Posterior cingulate gyrus (tissue), 11 donors: Measurements from ENCODE around the gene PARN.
A peak's percentile ranks its signal among the peaks of the same experiment; 100 is the strongest.

ENCODE experiments used
- DNase-seq, 10 donors: peaks; one replicate each; pipeline versions ENCODE4 v3.0.0 to v3.0.0-alpha.2; 2020 to 2021; ENCODE audit warnings: mixed read lengths in 3 of 10
- intact Hi-C: fragments of 100-400 bp; cut with DNase I; formaldehyde crosslinking; loops from one replicate; pipeline ENCODE4 v1.15.1; 2023

PARN gene

GRCh38 chr16:14635395-14636165 lies 5.5 kb upstream of the PARN start:
- intact Hi-C loops = loop anchor here (10.0 kb wide), 1 partner anchor 331 kb away; no protein-coding TSS in a partner anchor
- DNase-seq = peak in 1 of 10 donors; percentile 12

DNA sequence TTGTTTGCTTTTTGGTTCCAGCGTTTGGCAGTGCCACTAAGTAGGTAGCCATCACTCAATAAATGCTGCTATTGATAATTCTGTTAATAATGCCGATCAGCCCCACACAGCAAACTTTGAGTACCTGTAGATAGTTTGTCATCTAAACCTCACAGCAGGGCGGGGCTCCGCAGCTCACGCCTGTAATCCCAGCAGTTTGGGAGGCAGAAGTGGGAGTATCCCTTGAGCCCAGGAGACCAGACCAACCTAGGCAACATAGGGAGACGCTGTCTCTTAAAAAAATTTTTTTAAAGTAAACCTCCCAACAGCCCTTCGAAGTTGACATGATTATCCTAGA lies 4.3 kb upstream of the PARN start:
- intact Hi-C loops = loop anchor here (10.0 kb wide), 1 partner anchor 330 kb away; no protein-coding TSS in a partner anchor
- DNase-seq = peak in 1 of 10 donors; percentile 5

DNA sequence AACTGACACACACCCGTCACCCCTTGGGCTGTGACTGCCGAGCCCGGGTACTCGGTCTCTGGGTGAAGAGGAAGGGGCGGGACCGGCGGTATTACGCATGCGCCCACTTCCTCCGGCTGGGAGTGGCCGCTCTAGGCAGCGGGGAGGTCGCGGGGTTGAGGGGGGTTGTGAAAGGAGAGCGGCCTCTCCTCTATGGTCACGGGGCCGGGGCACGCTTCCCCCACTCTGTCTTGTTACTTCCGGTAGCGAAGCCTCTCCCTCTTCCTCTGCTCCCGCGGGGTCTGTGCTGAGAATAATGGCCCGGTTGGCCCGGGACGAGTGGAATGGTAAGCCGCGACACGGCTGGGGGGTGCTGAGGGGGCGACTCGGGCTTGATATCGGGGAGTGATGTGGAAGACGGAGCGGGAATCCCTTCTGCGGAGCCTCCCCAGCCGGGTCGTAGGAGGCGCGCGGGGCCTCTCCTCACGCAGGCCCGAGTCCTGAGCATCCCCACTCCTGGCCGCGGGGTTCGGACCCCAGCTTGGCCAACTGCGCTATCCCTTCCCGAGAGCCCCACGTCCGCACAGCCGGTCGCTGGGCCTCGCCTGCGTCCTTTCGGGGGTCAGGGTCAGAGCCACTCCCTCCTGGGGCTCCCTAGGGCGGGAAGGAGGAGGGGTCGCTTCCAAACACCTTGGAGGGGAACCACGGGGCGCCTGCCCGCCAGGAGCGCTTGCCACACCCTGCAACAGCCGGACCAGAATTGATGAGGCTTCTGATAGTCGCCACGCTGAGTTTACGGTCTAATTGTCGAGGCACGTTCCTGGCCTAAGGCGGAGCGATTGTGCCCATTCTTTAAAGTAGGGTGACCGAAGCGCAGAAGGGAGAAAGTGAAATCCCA lies 2.9 kb upstream of the PARN start, which contains the start of gene BFAR:
BFAR (plus strand) TSS at position 259 of the 877 bp plus-strand sequence. CDS start 11,396 bp downstream, outside the sequence.
- intact Hi-C loops = loop anchor here (10.0 kb wide), 1 partner anchor 328 kb away; no protein-coding TSS in a partner anchor
- DNase-seq = peak; percentile 99 to 100 (median 99)

GRCh38 chr16:14630620-14631330 lies 715 bp upstream of the PARN start:
- peak in 1 of 10 donors; percentile 82 for DNase-seq
- intact Hi-C loops = loop anchor here (10.0 kb wide), 1 partner anchor 326 kb away; no protein-coding TSS in a partner anchor

- DNase-seq = peak in 1 of 10 donors; percentile 9
- intact Hi-C loops = no loop called here
These were observed 495 bp downstream of the PARN start for GRCh38 chr16:14629612-14629918.

GRCh38 chr16:14628806-14629611 lies 1.1 kb downstream of the PARN start:
- intact Hi-C loops = no loop called here
- DNase-seq = no peak

GRCh38 chr16:14627078-14627477 lies 3.0 kb downstream of the PARN start:
- intact Hi-C loops = no loop called here
- DNase-seq = no peak

DNA sequence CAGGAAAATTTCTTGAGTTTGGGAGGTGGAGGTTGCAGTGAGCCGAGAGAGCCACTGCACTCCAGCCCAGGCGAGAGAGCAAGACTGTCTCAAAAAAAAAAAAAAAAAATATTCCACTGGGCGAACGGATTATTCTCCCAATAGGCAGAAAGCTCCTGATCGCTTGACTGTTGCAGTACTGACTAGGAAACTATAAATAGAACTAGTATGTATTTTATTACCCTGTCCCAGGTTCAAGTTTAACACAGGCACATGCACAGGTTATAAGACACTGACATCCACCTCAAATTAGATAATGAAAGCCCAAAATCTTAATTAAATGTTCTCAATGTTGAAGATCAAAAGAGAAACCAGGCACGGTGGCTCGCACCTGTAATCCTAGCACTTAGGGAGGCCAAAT lies 11.5 kb downstream of the PARN start:
- intact Hi-C loops = no loop called here
- DNase-seq = no peak

DNA sequence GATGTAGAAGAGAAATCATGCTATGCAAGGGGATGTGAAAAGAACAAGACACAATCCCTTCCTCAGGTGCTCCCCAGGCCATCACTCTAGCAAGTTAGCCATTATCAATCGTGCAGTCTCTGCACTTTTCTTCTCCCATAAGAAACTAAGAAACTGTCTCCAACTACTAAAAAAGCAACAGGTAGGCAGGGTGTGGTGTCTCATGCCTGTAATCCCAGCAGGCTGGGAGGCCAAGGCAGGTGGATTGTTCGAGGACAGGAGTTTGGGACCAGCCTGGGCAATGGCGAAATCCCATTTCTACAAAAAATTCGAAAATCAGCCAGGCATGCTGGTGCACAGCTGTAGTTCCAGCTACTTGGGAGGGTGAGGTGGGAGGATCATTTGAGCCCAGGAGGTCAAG lies 13.8 kb downstream of the PARN start:
- DNase-seq = no peak
- intact Hi-C loops = no loop called here

DNA sequence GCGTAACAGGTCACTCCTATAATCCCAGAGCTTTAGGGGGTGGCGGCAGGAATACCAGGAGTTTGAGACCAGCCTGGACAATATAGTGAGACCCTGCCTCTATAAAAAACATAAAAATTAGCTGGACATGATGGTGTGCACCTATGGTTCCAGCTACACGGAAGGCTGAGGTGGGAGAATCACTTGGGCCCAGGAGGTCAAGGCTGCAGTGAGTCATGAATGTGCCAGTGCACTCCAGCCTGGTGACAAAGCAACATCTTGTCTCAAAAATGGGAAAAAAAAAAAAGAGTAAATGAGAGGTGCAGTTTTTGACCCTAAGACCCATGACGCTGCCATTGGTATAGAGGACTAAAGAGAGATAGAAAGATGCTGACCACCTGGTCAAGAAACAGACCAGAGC lies 16.1 kb downstream of the PARN start:
- DNase-seq = no peak
- intact Hi-C loops = no loop called here

DNA sequence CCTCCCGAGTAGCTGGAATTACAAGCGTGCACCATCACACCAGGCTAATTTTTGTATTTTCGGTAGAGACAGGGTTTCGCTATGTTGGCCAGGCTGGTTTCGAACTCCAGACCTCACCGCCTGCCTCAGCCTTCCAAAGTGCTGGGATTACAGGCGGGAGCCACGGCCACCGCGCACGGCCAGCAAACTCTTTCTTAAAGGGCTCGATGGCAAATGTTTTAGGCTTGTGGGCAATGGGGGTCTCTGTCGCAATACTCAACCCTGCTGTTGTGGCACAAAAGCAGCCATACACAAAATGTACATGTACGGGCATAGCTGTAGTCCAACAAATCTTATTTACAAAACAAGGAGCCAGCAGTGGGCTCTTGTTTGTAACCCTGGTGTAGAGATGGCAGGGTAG lies 18.4 kb downstream of the PARN start:
- no peak for DNase-seq
- intact Hi-C loops = no loop called here

GRCh38 chr16:14609716-14610115 lies 20.3 kb downstream of the PARN start:
- intact Hi-C loops = no loop called here
- no peak for DNase-seq

DNA sequence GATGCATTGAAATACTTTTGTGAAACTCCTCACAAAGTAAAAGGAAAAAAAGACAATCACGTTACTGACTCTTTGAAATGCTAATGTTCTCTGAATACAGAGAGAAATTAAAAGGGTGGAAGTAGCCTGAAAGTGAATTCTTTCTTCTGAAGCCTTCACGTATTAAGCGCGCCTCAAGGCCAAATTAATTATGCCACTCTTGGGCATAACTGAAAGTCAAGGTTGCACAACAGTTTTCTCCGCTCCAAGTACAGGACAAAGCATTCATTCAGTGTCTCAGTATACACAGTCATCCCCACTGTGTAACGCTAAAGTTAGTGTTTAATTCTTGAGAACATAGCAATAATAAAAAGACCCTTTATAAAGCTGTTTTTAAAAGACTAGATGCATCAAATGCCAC lies 21.5 kb downstream of the PARN start:
- DNase-seq = no peak
- intact Hi-C loops = no loop called here

GRCh38 chr16:14608111-14608566 lies 21.9 kb downstream of the PARN start:
- DNase-seq = no peak
- intact Hi-C loops = no loop called here

DNA sequence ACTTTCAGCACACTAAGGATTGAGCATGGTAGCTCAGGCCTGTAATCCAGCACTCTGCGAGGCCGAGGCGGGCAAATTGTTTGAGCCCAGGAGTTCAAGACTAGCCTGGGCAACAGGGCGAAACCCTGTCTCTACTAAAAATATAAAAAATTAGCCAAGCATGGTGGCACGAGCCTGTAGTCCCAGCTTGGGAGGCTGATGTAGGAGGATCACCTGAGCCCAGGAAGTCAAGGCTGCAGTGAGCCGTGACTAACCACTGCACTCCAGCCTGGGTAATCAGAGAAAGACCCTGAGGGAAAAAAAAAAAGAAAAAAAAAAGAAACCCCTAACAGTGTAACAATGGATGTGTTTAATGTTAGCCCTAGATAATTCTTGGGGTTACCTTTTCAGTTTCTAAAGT lies 24.0 kb downstream of the PARN start:
- intact Hi-C loops = no loop called here
- no peak for DNase-seq

GRCh38 chr16:14602443-14602963 lies 27.6 kb downstream of the PARN start:
- DNase-seq = no peak
- intact Hi-C loops = no loop called here

DNA sequence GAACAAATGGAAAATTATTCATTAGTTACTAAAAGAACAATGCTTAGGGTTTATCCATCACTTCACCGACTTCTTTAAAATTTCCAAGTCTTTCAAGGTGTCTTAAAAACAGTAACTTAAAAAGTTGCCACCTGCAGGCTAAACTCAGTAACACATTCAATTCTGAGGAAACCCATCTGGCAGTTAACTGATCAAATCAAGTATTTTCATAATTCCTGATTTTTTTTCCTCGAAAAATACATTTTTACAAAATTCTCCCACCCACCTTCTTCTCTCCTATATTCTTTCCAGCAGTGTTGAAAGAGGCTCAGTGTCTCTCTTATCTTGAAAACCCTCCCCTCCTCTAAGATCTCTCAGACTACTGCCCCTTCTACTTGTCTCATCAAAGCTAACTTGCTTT lies 29.9 kb downstream of the PARN start:
- intact Hi-C loops = no loop called here
- no peak for DNase-seq

GRCh38 chr16:14586637-14587305 lies 43.3 kb downstream of the PARN start:
- no peak for DNase-seq
- intact Hi-C loops = no loop called here

GRCh38 chr16:14585287-14585686 lies 44.8 kb downstream of the PARN start:
- DNase-seq = no peak
- intact Hi-C loops = no loop called here
